GM12873 (cell line): ENCODE data around the gene FAM13A.

ENCODE experiments used
- TF ChIP-seq, protein P1 (sequence below): IDR thresholded peaks from 2 replicates; pipeline ENCODE4 v1.5.1; 2012; ENCODE audit warnings: low read depth, mild to moderate bottlenecking, moderate library complexity, low read length, control low read depth; ENCODE audit not compliant: insufficient read depth; ENCODE audit errors: missing control alignments

The FAM13A gene

DNA sequence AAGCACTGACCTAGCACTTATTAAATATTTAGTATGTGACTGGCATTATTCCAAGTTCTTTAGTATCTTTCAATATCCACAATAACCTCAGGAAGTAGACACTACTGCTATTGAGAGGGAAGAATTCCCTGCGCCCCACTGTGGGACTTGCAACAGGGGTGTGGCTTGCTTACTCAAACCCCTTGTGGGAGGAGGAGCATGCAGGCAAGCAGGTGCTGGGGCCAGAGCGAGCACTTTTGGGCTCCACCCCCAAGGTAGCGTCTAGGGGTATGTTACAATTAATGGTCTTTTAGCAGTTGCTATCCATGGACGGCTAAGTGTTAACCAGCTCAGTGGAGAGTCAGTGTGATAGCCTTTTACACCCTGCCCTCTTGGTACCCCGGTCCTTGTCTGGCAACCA, 50.7 kb downstream of the FAM13A start:
- TF ChIP-seq, protein P1, sequence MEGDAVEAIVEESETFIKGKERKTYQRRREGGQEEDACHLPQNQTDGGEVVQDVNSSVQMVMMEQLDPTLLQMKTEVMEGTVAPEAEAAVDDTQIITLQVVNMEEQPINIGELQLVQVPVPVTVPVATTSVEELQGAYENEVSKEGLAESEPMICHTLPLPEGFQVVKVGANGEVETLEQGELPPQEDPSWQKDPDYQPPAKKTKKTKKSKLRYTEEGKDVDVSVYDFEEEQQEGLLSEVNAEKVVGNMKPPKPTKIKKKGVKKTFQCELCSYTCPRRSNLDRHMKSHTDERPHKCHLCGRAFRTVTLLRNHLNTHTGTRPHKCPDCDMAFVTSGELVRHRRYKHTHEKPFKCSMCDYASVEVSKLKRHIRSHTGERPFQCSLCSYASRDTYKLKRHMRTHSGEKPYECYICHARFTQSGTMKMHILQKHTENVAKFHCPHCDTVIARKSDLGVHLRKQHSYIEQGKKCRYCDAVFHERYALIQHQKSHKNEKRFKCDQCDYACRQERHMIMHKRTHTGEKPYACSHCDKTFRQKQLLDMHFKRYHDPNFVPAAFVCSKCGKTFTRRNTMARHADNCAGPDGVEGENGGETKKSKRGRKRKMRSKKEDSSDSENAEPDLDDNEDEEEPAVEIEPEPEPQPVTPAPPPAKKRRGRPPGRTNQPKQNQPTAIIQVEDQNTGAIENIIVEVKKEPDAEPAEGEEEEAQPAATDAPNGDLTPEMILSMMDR = no peak

DNA sequence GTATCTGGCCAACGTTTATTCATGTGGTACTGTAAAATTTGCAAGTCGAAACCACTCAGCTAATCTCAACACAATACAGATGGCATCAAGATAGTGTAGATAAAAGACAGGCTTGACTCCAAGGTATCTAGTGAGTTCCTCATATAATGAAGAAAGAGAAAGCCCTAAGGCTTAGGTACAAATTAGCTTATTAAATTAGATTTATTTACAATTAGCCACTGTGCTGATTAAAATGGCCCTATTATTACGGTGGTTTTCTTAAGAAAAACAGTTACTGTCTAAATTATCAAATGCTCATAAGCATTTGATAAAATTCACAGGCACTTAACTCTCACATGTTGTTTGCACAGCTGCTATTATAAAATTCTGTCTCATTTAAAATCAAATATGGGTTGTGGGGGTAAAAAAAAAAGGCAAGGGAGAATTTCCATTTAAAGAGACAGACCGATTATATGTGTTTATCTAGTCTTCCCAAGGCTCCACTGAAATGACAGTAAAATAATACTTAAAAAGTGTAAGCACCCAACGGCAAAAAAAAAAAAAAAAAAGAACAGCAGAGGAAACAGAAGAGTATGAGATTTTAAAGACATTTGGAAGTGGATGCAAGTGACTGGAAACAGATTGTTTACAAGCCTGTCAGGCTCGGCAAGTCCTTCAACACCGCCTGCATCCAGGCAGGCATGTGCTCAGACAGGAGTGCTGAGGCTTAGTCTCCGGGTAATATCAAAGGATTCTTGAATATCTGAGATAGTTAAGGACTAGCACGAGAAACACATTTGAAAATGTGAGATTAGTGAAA, 55.1 kb downstream of the FAM13A start:
- TF ChIP-seq, protein P1 = no peak

DNA sequence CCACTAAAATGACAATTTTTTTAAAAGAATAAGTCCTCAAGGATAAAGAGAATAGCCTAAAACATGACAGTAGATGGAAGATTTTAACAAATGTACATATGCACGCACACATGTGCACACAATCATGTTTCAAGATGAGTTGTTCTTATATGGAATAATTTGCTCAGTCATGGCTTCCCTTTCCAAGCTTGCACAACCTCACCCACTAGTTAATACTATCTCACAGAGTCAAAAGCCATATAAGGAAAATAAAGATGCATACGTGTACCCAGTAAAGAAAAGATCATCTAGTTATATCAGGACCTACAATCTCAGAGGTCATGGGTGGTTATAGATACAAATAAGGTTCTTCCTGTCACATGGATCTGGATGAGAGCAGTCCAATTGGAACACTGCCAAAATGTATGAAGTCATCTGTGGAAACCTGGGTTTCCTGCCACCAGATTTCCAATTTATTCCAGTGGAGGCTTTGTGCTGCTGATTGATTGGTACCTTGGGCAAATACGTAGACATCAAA, 56.1 kb downstream of the FAM13A start:
- TF ChIP-seq, protein P1 = no peak

DNA sequence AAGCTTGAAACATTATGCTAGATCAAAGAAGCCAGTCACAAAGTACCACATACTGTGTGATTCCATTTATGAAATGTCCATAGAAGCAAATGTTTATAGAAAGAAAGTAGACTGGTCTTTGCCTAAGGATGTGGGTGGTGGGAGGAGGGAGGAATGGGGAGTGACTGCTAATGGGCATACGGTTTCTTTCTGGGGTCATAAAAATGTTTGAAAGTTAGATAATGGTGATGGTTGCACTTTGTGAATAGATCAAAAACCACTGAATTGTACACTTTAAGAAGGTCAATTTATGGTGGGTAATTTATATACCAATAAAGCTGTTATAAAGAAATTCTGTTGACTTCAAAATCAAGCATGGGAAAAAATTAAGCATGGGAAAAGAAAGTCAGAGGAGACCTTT, 56.6 kb downstream of the FAM13A start:
- TF ChIP-seq, protein P1 = no peak

DNA sequence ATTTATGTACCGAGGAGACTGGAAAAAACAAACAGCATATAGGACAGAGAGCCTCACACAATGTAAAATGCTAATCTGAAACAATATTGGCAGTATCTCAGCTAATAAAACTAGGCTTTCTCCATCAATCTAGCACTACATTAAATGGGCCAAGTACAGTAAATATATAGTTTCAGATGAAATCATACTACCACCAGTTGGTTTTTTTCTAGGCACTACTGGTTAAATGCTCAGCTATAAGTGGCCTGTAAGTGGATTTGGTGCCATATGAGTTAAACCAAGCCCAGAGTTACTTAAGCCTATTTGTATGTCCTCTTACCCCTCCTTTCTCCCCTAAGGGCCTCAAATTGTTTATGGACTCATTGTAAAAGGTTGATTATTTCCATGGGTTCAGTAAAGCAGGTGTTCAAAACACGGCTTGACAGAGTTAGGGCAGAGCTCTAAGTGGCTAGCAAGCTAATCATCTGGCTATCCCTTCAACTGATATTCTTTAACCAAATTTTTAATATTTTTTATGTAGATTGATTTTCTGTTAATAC, 57.5 kb downstream of the FAM13A start:
- TF ChIP-seq, protein P1 = no peak

DNA sequence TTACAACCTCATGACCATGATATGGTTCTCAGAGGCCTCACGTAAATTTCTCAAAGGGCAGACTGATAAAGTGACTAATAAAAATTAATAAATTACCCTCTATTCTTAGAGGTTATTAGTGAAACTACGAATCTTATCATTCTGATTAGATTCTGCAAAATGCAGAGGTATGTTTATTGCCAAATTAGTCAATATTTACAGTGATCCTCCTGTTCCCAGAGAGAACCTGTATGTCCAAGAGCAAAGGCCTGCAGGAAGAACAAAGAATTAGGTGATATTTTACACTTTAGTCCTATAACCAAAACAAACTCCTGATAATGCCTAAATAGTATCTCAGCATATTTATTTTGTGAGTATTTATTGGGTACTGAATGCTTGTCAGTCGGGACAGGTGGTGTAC, 58.1 kb downstream of the FAM13A start:
- TF ChIP-seq, protein P1 = no peak

DNA sequence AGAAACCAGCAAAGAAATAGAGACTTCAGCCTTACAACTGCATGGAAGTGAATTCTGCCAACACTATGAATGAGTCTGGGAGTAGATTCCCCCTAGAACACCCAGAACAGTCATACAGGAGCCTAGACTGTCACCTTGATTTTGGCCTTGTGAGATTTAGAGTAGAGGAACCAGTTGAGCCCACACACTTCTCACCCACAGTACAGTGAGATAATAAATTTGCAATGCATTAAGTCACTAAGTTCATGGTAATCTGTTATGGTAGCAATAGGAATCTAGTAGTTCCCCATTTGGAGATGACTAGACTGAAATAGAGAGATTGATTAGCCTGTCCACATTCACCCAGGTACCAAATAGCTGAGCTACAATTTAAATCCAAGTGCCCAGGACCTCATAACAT, 59.0 kb downstream of the FAM13A start:
- TF ChIP-seq, protein P1 = no peak
